ENCODE measurements around the gene PCDHGB2. TPM values are rescaled to one million over a fixed set of nuclear protein-coding genes. Genes with fewer than 3 reads are reported as not detected.
"Not testable (repeated sequence)": the region's sequence is repeated elsewhere in the genome, so short reads cannot be mapped to it uniquely, and the experiment has no call there.

PCDHGB2 gene
- total RNA-seq (ENCODE audit: unreplicated experiment), result 8.9 TPM
- long read RNA-seq, result 0 reads

DNA sequence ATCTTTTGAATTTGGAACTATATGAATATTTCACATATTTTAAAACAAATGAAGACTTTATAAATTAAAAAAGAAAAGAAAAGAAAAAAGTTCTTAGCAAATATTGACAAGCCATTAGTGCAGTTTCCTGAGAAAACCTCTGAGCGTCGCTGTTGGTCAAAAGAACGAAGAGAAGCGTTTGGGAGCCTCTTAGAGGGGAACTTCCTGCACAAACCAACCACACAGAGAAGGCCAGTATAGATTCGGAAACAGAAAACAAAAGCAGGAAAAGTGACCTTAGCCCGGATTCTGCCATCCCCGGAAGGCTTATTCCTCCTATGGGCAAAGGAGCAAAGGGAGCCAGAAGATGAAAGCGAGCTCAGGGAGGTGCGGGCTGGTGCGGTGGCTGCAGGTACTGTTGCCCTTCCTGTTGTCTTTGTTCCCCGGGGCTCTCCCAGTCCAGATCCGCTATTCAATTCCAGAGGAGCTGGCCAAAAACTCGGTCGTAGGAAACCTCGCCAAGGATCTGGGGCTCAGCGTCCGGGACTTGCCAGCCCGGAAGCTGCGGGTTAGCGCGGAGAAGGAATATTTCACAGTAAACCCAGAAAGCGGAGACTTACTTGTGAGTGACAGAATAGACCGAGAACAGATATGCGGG lies at the start of gene PCDHGB2:
PCDHGB2 (plus strand) TSS at position 205 of the 637 bp plus-strand sequence; CDS start at position 347, 142 bp downstream.
- no peaks in the 10 kb centered on the region for H3K4me1 Mint-ChIP-seq (ENCODE audit: low read depth, unreplicated experiment)
- H3K9me3 Mint-ChIP-seq (ENCODE audit: unreplicated experiment), result peaks cover 34% of the 10 kb centered on the region
- H3K27ac Mint-ChIP-seq (ENCODE audit: unreplicated experiment), result no peak within 1 kb of the TSS
- H3K27me3 Mint-ChIP-seq (ENCODE audit: unreplicated experiment), result peaks cover 14% of the 10 kb centered on the region
- TF ChIP-seq, protein P1, sequence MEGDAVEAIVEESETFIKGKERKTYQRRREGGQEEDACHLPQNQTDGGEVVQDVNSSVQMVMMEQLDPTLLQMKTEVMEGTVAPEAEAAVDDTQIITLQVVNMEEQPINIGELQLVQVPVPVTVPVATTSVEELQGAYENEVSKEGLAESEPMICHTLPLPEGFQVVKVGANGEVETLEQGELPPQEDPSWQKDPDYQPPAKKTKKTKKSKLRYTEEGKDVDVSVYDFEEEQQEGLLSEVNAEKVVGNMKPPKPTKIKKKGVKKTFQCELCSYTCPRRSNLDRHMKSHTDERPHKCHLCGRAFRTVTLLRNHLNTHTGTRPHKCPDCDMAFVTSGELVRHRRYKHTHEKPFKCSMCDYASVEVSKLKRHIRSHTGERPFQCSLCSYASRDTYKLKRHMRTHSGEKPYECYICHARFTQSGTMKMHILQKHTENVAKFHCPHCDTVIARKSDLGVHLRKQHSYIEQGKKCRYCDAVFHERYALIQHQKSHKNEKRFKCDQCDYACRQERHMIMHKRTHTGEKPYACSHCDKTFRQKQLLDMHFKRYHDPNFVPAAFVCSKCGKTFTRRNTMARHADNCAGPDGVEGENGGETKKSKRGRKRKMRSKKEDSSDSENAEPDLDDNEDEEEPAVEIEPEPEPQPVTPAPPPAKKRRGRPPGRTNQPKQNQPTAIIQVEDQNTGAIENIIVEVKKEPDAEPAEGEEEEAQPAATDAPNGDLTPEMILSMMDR (IDR thresholded peaks at IDR 0.05; ENCODE audit: partially characterized antibody, unreplicated experiment), result no peak
- no peak for DNase-seq
- no peak within 1 kb of the TSS for H3K4me3 Mint-ChIP-seq (ENCODE audit: unreplicated experiment)
- H3K36me3 Mint-ChIP-seq (ENCODE audit: unreplicated experiment), result peaks cover 56% of the 10 kb centered on the region

GRCh38 chr5:141313711-141314110 lies 46.1 kb upstream of the PCDHGB2 start:
- TF ChIP-seq, protein P1 (IDR thresholded peaks at IDR 0.05; ENCODE audit: partially characterized antibody, unreplicated experiment), result no peak
- Mint-ChIP-seq H3K27me3 (ENCODE audit: unreplicated experiment) (peaks cover 3% of the 10 kb centered on the region), H3K4me1 (ENCODE audit: low read depth, unreplicated experiment) (no peaks in the 10 kb centered on the region), H3K36me3 (ENCODE audit: unreplicated experiment) (peaks cover 56% of the 10 kb centered on the region), H3K9me3 (ENCODE audit: unreplicated experiment) (peaks cover 19% of the 10 kb centered on the region), H3K27ac (ENCODE audit: unreplicated experiment) (no peak overlapping the region), H3K4me3 (ENCODE audit: unreplicated experiment) (no peak overlapping the region)
- no peak for DNase-seq

- H3K4me3 Mint-ChIP-seq (ENCODE audit: unreplicated experiment); H3K4me1 Mint-ChIP-seq (ENCODE audit: low read depth, unreplicated experiment); DNase-seq; H3K27ac Mint-ChIP-seq (ENCODE audit: unreplicated experiment): not testable (repeated sequence)
- H3K36me3 Mint-ChIP-seq (ENCODE audit: unreplicated experiment), result peaks cover 64% of the 10 kb centered on the region
- H3K27me3 Mint-ChIP-seq (ENCODE audit: unreplicated experiment), result peaks cover 14% of the 10 kb centered on the region
- H3K9me3 Mint-ChIP-seq (ENCODE audit: unreplicated experiment), result peaks cover 44% of the 10 kb centered on the region
Observed at GRCh38 chr5:141316963-141317362, 42.8 kb upstream of the PCDHGB2 start.

DNA sequence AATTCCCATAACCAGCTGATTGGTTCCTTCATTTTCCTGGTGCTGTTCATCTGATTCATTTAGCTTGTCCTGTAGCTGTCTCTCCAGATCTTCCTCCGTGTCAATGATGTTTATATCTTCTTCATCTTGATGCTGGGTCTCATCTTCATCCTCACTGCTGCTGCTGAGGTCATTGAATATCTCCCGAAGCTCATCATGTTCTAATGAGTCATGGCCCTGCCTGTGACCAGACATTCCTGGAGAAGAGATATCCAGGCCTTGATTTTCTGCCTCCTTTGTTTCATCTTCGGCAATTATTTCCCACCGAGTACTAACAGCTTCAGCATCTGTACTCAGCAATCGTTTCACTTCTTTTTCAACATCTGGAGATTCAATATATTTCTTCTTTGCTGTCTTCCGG lies 40.6 kb upstream of the PCDHGB2 start:
- H3K4me3 Mint-ChIP-seq (ENCODE audit: unreplicated experiment), result peak overlapping the region; percentile 95
- H3K27ac Mint-ChIP-seq (ENCODE audit: unreplicated experiment), result peak overlapping the region; percentile 99
- H3K4me1 Mint-ChIP-seq (ENCODE audit: low read depth, unreplicated experiment), result peaks cover 2% of the 10 kb centered on the region
- TF ChIP-seq, protein P1 (IDR thresholded peaks at IDR 0.05; ENCODE audit: partially characterized antibody, unreplicated experiment), result no peak
- no peak for DNase-seq
- H3K27me3 Mint-ChIP-seq (ENCODE audit: unreplicated experiment), result peaks cover 14% of the 10 kb centered on the region
- peaks cover 44% of the 10 kb centered on the region for H3K9me3 Mint-ChIP-seq (ENCODE audit: unreplicated experiment)
- H3K36me3 Mint-ChIP-seq (ENCODE audit: unreplicated experiment), result peaks cover 48% of the 10 kb centered on the region

- H3K9me3 Mint-ChIP-seq (ENCODE audit: unreplicated experiment), result peaks cover 44% of the 10 kb centered on the region
- H3K36me3 Mint-ChIP-seq (ENCODE audit: unreplicated experiment), result peaks cover 43% of the 10 kb centered on the region
- peaks cover 2% of the 10 kb centered on the region for H3K4me1 Mint-ChIP-seq (ENCODE audit: low read depth, unreplicated experiment)
- DNase-seq, result no peak
- peak overlapping the region; percentile 95 for H3K4me3 Mint-ChIP-seq (ENCODE audit: unreplicated experiment)
- TF ChIP-seq, protein P1 (IDR thresholded peaks at IDR 0.05; ENCODE audit: partially characterized antibody, unreplicated experiment), result no peak
- peaks cover 14% of the 10 kb centered on the region for H3K27me3 Mint-ChIP-seq (ENCODE audit: unreplicated experiment)
- H3K27ac Mint-ChIP-seq (ENCODE audit: unreplicated experiment), result peak overlapping the region; percentile 99
Observed at GRCh38 chr5:141319699-141320098, 40.1 kb upstream of the PCDHGB2 start.

Data from glutamatergic neuron (in vitro differentiated cells).